GM19193 (cell line): ENCODE data around the gene ACVR1.

Experiments used
- POLR2A ChIP-seq: IDR thresholded peaks from 4 replicates; pipeline ENCODE4 v1.6.1; 2011; ENCODE audit not compliant: insufficient read depth, insufficient read length; ENCODE audit errors: extremely low read depth

The ACVR1 gene

GRCh38 chr2:157843081-157843480, 33.0 kb downstream of the ACVR1 start:
- no peak for TF ChIP-seq POLR2A

DNA sequence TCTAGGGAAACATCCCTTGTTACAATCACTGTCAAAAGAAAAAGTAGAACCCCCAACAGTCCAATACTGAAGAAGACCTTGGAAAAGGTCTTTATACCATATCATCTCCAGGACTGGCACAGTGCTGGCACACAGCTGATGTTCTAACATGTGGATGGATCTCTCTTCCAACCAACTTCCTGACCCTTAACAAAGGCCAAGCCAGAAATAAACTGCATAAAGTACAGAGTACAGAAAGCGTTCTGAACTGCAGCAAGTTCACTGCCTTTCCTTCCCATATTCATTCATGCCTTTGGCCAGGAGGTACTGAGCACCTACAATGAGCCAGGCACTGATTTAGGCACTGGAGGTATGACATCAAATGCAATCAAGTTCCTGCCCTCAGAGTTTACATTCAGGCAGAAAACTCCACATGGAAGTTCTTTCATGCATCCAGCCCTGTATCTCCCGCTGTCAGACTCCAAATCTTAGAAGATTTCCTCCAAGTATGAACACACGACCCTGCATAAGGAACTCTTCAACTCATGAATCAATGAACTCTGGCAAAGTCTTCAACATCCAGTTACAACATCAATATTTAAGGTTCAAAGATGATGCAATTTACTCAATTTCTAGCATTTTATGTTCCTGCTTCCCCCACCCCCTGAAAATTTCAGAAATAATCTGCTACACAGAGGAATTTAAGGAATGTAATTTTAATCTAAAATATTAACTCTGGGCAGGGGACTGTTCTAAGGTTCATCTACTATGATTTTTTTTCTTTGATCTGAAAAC, 33.8 kb downstream of the ACVR1 start:
- TF ChIP-seq POLR2A, result no peak

DNA sequence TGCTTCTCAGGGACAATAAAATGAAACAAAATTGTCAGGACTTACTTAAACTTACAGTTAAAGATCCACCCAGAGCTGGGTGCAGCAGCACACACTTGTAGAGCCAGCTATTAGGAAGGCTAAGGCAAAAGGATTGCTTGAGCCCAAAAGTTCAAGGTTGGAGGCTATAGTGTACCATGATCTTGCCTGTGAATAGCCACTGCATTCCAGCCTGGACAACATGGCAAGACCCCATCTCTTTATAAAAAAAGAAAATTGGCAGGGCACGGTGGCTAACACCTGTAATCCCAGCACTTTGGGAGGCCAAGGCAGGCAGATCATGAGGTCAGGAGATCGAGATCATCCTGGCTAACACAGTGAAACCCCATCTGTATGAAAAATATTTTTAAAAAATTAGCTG, 34.6 kb downstream of the ACVR1 start:
- no peak for TF ChIP-seq POLR2A

- TF ChIP-seq POLR2A, result no peak
These were observed 35.5 kb downstream of the ACVR1 start for GRCh38 chr2:157840568-157841156.

DNA sequence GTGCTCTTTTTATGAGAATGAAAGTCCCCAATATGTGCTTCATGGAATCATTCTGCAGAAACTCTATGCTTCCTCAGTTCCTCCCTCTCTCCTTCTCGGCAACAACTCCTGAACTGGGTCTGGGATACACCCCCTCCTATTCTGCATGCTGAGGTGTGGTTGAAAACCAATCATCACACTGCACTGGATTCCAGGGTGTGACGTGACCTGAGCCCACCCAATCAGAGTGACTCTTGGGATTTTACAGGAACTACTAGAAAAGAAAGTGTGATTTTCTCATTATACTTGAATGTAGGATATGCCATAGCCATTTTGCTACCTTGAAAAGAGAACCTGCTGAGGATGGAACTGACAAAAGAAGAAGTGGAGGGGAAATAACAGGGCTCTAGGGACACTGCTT, 36.3 kb downstream of the ACVR1 start:
- no peak for TF ChIP-seq POLR2A

DNA sequence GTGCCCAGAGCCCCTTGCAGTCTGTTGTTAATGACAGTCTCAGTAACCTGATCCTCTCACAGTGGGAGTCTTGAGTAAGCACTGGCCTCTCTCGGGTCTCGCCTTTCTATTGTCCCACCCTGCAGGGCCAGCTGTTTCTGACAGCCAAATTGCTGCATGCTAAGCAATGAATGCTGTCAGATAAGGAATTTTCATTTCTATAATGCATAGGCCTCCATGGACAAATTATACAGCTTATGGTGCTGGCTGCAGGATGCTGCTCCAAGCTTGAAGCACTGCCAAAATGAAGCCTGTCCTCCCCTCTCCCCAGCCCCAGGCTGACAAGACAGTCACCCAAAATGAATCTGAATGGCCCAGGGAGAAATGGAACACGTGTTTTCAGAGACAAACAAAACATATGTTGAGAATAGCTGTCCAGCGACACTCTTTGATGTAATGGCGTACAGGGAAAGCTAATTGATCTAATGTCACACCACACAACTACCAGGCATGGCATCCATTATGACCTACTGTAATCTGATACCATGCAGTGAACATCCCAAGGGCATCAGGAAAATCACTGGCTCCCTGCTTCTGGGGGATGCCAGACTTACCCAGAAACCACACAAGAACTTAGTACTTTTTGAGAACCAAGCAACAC, 36.8 kb downstream of the ACVR1 start:
- TF ChIP-seq POLR2A, result no peak

DNA sequence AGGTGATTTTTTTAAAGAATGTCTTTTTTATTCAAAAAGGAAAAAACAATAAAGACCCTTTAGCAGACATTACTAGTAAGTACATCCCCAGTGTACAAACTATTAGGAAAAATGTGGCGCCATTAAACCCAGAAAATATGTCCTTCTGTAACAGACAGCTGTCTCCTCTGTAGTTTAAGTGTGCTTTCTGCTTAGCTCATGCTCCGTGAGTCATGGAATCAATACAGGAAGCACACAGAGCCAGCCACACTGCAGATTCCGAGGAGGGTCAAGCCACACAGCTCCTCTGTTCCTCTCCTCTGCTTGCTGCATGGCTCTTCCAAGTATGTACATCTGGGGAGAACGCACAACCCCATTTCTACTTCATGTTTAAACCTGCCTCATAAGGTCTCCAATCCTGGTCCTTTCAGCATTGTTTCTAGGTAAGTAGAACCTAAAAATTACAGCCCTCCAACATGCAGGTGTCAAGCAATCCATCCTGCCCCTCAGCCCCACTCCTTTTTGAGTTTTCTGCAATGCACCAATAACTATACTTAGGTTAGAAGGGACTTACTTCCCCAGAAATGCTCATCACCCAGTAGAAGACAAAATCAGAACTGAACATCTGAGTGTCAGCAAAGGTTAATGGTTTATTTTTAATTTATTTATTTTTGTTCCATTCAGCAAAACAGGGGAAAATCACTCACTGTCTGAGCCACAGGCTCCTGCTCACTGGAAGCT, 37.5 kb downstream of the ACVR1 start:
- no peak for TF ChIP-seq POLR2A

- TF ChIP-seq POLR2A, result no peak
These were observed 38.2 kb downstream of the ACVR1 start for GRCh38 chr2:157837851-157838441.

DNA sequence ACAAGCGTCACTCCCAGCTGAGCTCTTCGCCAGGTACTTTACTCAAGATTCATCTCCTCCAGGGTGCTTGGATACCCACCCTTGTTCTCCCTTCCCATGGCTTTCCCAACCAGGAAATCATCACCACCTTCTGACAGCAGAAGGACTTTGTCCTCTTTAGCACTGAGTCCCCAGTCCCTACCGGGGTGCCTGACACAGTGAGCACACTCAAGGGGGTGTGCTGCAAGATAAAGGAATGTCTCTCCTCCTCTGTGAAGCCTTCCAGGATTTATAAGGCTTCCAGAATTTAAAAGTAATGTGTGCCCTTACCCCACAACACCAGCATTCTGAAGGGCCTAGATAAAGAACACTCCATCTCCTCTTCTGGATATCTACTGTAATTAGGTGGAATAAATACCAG, 39.6 kb downstream of the ACVR1 start:
- no peak for TF ChIP-seq POLR2A

GRCh38 chr2:157835425-157835824, 40.7 kb downstream of the ACVR1 start:
- TF ChIP-seq POLR2A, result no peak

DNA sequence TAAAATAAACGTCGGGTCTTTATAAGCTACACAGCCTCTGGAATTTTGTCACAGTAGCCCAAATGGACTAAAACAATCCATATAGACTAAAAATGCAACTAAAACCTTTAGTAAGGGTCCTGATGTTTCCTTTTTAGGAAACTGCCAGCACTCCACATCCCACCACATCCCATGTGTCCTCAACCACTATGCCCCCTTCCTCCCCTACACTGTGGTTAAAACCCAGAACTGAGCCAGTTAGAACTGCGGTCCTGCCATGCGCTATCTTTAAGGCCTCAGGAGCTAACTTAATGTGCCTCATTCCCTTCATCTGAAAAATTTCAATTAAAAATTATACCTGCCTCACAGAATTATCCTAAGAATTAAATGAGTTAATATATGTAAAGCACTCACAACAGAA, 41.1 kb downstream of the ACVR1 start:
- no peak for TF ChIP-seq POLR2A

GRCh38 chr2:157833721-157834120, 42.4 kb downstream of the ACVR1 start:
- no peak for TF ChIP-seq POLR2A

DNA sequence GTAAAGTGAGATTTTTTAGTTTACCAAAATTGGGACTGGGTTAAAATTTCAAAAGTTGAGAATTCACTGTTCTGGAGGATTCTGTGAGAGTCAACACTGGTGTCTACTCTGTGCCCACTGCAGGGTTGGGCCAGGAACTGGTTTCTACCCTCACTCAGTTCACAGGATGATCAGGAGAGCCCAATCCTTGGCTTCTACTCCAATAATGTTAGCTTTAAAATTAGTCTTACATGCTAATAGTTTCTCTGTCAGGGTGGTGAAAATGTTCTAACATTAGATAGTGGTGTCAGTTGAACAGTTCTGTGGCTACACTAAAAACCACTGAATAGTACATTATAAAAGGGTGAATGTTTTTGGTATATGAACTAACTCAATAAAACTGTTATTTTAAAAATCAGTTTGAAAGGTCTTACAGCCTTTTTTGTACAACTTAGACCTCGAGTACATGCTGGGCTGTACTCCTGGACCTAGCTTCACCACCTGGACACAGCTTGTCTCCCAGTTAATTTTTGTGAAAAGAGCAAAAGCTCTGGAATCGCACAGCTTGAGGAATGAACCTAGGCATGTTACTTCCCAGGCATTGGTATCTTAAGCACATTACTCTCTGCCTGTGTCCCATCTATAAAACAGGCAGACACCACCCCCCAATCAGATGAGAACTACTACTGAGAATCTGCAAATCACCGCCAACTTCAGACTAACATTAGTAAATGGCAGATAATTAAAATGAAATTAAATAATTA, 44.4 kb downstream of the ACVR1 start:
- no peak for TF ChIP-seq POLR2A
